LNCAP (cell line): ENCODE results near the gene SLC5A1.

Experiments used
- CTCF ChIP-seq: fragments of 450-650 bp; IDR thresholded peaks from 2 replicates; pipeline ENCODE4 v1.5.1; 2017; ENCODE audit warnings: mild to moderate bottlenecking

Gene SLC5A1

DNA sequence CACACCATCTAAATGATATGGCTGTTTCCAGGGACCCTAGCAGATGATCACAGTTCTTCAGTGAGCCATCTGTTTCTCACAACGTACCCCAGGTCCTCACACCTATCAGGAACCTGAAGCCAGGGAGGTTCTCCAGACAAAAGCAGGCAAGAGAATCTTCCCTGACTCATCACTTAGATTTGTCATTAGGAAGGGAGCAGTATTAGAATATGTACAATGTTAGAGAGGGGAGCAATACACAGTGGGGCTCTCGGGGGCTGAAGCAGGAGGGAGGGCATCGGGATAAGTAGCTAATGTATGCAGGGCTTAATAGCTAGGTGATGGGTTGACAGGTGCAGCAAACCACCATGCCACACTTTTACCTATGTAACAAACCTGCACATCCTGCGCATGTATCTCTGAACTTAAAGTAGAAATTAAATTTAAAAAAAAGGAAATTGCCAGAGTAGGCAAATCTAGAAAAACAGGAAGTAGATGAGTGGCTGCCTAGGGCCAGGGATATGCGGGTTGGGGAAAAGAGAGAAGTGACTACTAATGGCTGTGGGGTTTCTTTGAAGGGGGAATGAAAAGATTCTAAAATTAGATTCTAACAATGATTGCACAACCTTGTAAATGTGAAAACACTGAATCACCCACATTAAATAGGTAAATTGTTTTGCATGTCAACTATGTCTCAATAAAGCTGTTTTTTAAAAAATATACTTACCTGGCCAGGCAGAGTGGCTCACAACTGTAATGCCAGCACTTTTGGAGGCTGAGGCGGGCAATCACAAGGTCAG lies 101.6 kb downstream of the SLC5A1 start:
- TF ChIP-seq CTCF, result no peak

GRCh38 chr22:32158712-32159533 lies 115.9 kb downstream of the SLC5A1 start, which contains the start of gene C22orf42:
Gene C22orf42 (minus strand): TSS chr22:32159303. CDS start chr22:32159215, 88 bp downstream.
- TF ChIP-seq CTCF, result no peak
